Umbilical cord (tissue), 2 donors: ENCODE measurements around the gene SH2D2A. TPM values are rescaled to one million over a fixed set of nuclear protein-coding genes. Genes with fewer than 3 reads are reported as not detected.

Experiments
- DNase-seq: peaks from one replicate; pipeline ENCODE4 v3.0.0-alpha.2; 2015; ENCODE audit warnings: low spot score
- total RNA-seq: library from RNA; depleted of rRNA; stranded (reverse); fragments of >200 nt; gene quantifications from one replicate; pipeline ENCODE4 v1.2.3, GENCODE V29; 2014; ENCODE audit warnings: low replicate concordance; ENCODE audit not compliant: insufficient read depth

SH2D2A gene
- total RNA-seq, 1 donor from 2014 or later: 0.48 TPM

DNA sequence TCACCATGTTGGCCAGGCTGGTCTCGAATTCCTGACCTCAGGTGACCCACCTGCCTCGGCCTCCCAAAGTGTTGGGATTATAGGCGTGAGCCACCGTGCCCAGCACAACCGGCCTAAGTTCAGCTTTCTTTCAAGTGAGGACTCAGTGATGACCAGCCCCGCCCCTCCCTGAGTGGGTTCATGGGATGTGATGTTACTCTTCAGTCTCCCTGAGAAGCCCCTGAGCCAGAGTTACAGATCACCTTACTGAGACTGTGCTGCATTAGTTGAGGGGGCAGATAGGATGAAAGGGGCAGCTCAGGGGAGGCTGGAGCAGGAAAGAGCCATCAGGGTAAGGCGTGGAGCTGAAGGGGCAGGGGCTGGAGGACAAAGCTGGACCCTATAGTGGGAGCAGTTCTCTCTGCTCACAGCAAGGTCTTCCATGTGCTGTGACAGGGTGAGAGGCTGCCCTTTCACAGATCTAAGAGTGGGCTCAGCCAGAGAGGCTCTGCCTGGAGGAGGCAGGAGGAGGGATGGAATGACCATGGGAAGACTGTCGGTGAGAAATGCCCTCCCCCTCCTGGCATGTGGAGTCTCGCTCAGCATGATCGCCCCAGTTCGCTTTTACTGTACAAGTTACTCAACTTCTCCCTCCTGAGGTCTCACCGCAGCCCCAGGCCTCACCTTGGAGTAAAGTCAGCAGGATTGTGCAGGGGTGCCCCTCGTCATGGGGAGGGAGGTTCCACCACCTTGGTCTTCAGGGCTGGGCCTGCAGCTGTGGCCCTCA, 13.4 kb downstream of the SH2D2A start:
- no peak for DNase-seq

DNA sequence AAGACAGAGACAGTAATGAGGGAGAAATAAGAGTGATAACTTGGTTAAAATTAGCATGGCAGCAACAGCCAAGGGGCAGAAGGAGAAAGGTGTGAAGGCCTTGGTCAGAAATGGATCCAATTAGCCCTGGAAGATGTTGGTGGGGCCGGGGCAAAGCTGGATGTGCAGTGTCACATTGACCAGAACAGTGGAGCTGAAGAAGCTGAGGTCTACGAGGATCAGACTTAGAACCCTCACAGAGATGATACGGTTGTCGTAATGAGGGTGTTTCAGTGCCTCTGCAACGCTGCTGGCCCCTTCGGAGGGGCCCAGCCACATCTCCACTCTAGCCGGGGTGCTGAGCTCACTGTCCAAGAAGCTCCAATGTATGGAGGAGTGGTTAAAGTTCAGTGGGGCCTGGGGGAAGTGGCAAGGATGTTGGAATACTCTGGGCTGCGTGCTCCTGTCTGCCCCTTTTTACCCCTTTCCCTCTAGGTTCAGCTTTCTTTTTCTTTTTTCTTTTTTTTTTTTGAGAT, 14.2 kb downstream of the SH2D2A start:
- peak; percentile 56 for DNase-seq

DNA sequence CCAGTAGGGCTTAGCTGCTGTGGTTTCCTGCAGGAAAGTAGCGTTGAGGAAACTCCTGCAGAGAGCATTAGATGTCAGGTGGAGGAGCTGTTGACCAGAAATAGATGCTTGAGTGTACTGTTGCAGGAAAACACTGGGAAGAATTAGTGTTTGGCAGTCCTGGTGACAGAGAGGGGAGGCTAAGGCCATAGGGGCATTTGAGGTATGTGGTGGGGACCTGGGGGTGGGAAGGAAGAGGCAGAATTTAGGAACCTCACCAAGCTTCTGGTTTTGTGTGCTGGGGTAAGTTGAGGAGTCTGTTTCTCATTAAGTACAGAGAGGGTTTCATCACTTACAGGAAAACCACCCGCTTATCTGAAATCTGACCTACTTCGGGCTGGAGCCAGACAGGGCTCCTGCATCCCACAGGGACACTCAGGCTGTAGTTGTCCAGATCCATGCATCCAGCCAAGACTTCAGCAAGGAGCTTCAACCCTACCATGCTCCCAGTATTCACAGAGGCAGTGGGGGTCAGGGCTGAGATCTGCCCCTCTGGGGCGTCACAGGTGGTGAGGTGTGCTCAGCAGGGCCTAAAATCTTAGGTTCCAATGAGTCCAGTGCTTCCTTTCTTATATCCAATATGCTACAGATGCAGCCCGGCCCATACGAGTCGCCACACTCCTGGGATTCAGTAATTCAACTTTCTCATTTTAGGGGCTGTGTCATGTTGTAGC, 15.1 kb downstream of the SH2D2A start:
- DNase-seq: peak; percentile 83

DNA sequence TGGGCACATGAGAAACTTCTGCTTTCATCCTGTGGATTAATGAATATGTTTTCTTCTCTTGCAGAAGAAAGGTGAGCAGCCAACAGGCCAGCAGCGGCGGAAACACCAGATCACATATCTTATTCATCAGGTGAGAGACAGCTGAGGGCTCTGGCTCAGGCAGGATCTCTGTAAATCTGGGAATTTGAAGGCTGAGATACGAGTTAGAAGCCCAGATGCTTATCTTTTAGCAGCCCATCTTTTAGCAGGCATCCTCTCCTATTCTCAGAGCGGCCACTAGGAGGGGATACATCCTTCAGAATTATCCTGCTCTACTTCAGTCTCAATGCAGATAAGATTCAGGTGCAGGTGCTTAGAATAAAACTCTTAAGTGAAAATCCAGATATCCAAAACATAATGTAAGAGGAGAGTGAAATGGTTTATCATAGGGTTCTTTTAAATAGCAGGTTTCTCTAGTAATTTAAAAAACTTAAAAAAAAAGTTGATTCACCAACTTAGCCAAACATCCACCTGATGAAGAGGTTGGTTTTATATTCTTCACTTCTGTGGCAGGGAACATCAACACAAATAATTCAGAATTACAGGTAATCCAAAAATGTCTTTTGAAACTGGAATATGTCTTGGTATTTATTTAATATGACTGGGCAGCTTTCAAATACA, 19.3 kb downstream of the SH2D2A start:
- DNase-seq: peak; percentile 67

GRCh38 chr1:156796340-156797097, 20.1 kb downstream of the SH2D2A start:
- no peak for DNase-seq

GRCh38 chr1:156795787-156796186, 20.9 kb downstream of the SH2D2A start:
- DNase-seq: no peak

DNA sequence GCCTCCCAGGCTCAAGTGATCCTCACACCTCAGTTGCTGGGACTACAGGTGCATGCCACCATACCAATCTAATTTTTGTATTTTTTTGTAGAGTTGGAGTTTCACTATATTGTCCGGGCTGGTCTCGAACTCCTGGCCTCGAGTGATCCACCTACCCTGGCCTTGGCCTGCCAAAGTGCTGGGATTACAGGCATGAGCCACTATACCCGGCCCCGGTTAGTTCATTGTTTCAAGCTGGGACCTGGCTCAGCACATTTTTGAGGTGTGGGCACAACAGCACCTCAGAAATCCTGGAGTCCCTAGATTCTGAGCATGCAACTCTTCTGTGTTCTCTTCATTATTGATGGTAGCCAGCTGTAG, 21.3 kb downstream of the SH2D2A start:
- no peak for DNase-seq

DNA sequence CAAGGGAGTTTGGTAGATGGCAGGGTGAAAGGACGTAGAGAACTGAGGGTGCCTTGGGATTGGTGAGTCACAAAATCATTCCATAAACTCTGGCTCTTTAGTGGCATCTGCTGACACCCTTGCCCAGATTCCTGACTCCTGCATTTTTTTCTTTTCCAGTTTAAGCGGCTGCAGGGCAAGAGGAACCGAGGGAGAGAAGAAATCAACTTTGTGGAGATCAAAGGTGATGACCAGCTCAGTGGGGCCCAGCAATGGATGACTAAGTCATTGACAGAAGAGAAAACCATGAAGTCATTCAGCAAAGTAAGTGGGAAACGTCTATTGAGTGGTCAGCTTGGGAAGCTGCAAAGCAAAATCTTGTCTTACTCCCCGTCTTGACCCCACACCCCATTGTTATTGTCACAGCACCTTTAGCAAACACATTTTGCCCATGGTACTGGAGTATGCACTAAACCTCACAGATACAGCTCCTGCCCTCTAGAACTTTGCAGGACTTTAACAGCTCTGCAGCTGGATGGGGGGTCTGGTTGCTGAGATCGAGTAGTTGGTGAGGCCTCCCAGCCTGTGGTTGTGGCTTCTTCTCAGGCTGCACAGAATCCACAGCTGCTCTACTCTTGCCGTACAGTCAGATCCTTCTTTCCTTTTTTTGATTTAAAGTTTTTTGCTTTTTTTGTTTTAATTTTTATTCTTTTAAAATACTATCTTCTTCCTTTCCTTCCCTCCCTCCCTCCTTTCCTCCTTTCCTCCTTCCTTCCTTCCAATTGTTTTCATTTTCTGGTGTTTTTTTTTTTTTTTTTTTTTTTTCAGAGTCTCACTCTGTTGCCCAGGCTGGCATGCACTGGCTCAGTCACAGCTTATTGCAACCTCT, 21.9 kb downstream of the SH2D2A start:
- DNase-seq: no peak

- DNase-seq: no peak
Observed at GRCh38 chr1:156789621-156790318, 26.9 kb downstream of the SH2D2A start.

DNA sequence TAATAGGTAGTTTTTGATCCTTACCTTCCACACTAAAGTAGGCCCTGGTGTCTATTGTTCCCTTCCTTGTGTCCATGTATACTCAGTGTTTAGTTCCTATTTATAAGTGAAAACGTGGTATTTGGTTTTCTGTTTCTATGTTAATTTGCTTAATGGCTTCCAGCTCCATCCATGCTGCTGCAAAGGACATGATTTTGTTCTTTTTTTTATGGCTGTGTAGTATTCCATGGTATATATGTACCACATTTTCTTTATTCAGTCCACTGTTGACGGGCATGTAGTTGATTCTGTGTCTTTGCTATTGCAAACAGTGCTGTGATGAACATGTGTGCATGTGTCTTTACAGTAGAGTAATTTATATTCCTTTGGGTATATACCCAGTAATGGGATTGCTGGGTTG, 28.5 kb downstream of the SH2D2A start:
- DNase-seq: no peak

DNA sequence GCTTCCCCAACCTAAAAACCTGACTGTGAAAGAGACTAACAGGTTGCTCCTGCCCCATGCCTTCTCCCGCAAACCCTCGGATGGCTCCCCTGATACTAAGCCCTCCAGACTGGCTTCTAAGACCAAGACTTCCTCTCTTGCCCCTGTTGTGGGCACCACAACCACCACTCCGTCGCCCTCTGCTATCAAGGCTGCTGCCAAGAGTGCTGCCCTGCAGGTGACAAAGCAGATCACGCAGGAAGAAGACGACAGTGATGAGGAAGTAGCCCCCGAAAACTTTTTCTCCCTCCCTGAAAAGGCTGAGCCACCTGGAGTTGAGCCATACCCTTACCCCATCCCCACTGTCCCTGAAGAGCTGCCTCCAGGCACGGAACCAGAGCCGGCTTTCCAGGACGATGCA, 30.0 kb downstream of the SH2D2A start:
- DNase-seq: no peak

GRCh38 chr1:156785458-156785857, 31.2 kb downstream of the SH2D2A start:
- no peak for DNase-seq

DNA sequence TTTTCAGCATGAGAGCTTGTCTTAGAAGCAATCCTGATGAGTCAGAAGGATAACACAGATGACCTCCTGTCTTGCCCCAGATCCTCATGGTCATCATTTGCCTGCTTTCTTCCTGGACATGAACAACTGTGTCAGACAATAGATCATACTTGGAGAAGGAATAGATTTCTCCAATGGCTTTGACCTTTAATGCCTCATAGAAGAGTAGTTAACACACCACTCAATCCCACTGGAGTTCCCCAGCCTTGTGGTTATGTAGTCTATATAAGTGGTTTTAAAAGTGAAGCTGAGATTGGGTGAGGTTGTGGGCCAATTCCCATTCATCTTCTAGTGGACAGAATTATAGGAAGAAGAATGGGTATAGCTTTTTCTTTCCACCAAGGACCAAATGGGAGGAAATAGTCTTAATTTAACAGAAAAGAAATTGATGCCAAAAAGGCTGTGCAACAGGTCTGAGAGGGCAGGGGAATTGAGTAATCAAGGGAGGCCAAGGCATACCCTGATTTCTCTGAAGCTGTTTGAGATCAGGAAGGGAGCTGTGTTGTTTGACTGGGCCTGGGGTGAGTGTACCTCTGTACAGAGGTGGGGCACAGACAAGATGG, 35.0 kb downstream of the SH2D2A start:
- peak; percentile 25 for DNase-seq

DNA sequence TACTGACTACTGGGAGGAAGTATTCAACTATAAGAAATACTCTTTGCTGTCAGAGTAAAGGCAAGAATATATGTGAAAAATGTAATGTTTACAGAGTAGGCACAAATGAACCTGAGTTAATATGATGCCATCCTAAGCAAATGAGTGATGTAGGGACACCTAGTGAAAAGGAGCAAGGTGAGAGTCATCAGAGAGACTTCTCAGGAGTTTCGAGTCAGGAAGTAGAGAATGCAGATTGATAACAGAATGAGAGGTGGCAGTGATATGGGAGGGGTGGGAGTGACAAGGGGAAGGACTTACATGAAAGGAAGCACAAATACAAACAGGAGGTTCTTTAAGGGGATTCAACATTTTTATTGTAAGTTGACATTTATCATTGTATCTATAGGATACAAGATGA, 39.1 kb downstream of the SH2D2A start:
- DNase-seq: no peak

DNA sequence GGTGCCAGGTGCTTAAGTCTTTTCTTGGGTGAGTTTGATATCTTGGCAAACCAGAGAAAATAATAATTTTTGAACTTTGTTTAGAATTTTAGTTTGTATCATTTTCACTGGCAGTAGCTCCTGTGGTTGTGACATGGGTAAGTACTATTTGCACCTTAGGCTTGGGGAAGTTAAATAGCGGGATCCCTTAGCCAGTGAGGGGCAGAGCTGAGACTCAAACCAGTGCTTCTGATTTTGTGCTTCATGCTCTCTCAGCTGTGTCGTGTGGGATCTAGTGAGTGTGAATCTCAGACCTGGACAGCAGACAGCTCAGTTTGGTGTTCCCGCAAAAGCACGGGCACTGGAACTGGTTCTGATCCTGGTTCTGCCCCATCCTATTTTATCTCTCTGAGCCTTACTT, 39.7 kb downstream of the SH2D2A start:
- no peak for DNase-seq

- no peak for DNase-seq
Observed at GRCh38 chr1:156775799-156776198, 40.8 kb downstream of the SH2D2A start.

- no peak for DNase-seq
Observed at GRCh38 chr1:156773607-156774006, 43.0 kb downstream of the SH2D2A start.

- peak; percentile 79 for DNase-seq
Observed at GRCh38 chr1:156772728-156773497, 43.7 kb downstream of the SH2D2A start.

- no peak for DNase-seq
Observed at GRCh38 chr1:156772222-156772621, 44.4 kb downstream of the SH2D2A start.
